Dermis blood vessel endothelial cell (primary cell): ENCODE results near the gene GRIN3B. TPM values are rescaled to one million over a fixed set of nuclear protein-coding genes. Genes with fewer than 3 reads are reported as not detected.

Experiments
- DNase-seq: peaks from one replicate; pipeline ENCODE4 v3.0.0; 2010
- total RNA-seq: library from RNA; depleted of rRNA; stranded (reverse); fragments of >200 nt; gene quantifications from 2 replicates; pipeline ENCODE4 v1.2.3, GENCODE V29; 2014

GRIN3B gene
- total RNA-seq, 1 donor from 2014 or later, result 1.0 TPM

- DNase-seq, result no peak
These were observed 33.6 kb upstream of the GRIN3B start for GRCh38 chr19:966485-967088.

GRCh38 chr19:970695-971094 lies 29.5 kb upstream of the GRIN3B start:
- DNase-seq, result peak; percentile 21

GRCh38 chr19:971795-972194 lies 28.4 kb upstream of the GRIN3B start:
- DNase-seq, result no peak

- no peak for DNase-seq
These were observed 27.9 kb upstream of the GRIN3B start for GRCh38 chr19:972281-972680.

GRCh38 chr19:973726-974563 lies 26.3 kb upstream of the GRIN3B start:
- no peak for DNase-seq

- no peak for DNase-seq
These were observed 25.5 kb upstream of the GRIN3B start for GRCh38 chr19:974564-975257.

- DNase-seq, result no peak
These were observed 23.7 kb upstream of the GRIN3B start for GRCh38 chr19:976476-976875.

- no peak for DNase-seq
These were observed 23.2 kb upstream of the GRIN3B start for GRCh38 chr19:977058-977464.

- DNase-seq, result no peak
These were observed 20.9 kb upstream of the GRIN3B start for GRCh38 chr19:979318-979741.

GRCh38 chr19:980133-980998 lies 19.9 kb upstream of the GRIN3B start:
- DNase-seq, result no peak

- peak; percentile 75 for DNase-seq
These were observed 17.6 kb upstream of the GRIN3B start for GRCh38 chr19:982567-983170.

- peak; percentile 93 for DNase-seq
These were observed 15.9 kb upstream of the GRIN3B start, which contains the start of gene WDR18 for GRCh38 chr19:984165-984967. Gene WDR18 (plus strand): TSS chr19:984345. CDS start chr19:984354, 9 bp downstream.

- DNase-seq, result no peak
These were observed 14.1 kb upstream of the GRIN3B start for GRCh38 chr19:986083-986482.

GRCh38 chr19:988081-988480 lies 12.1 kb upstream of the GRIN3B start:
- no peak for DNase-seq

- no peak for DNase-seq
These were observed 11.7 kb upstream of the GRIN3B start for GRCh38 chr19:988510-988909.

- no peak for DNase-seq
These were observed 10.7 kb upstream of the GRIN3B start for GRCh38 chr19:989381-990081.

- no peak for DNase-seq
These were observed 10.1 kb upstream of the GRIN3B start for GRCh38 chr19:990119-990571.

GRCh38 chr19:990746-991145 lies 9.5 kb upstream of the GRIN3B start:
- DNase-seq, result no peak

GRCh38 chr19:991174-991931 lies 8.9 kb upstream of the GRIN3B start:
- peak; percentile 72 for DNase-seq
